AG04449 (cell line): ENCODE measurements around the gene TRIOBP.
"Not testable (repeated sequence)": the region's sequence is repeated elsewhere in the genome, so short reads cannot be mapped to it uniquely, and the experiment has no call there.

Experiments
- CTCF ChIA-PET: fragments of 350-600 bp; formaldehyde crosslinking; extraction: SDS; loops from one replicate; lab custom pipeline; 2021; ENCODE audit warnings: antibody characterized with exemption; lab: Yijun Ruan, JAX
- POLR2A ChIA-PET: fragments of 400-600, 350-600 bp; formaldehyde crosslinking; extraction: SDS; loops from one replicate; lab custom pipeline; 2020; ENCODE audit warnings: antibody characterized with exemption, inconsistent platforms; lab: Yijun Ruan, JAX
- DNase-seq: peaks from one replicate; pipeline ENCODE4 v3.0.0-alpha.2; 2010; ENCODE audit warnings: low read depth, low spot score
- H3K4me3 ChIP-seq: 2 replicates; pipeline ENCODE4 v1.5.1; 2011; ENCODE audit warnings: low read depth, mild to moderate bottlenecking, control low read depth, low read length
- TF ChIP-seq, protein P1 (sequence below): IDR thresholded peaks from one replicate; pipeline ENCODE4 v1.5.1; 2011; ENCODE audit warnings: mild to moderate bottlenecking, moderate library complexity, low read length, control low read depth, inconsistent platforms; ENCODE audit not compliant: insufficient read depth; ENCODE audit errors: missing control alignments

Gene TRIOBP

DNA sequence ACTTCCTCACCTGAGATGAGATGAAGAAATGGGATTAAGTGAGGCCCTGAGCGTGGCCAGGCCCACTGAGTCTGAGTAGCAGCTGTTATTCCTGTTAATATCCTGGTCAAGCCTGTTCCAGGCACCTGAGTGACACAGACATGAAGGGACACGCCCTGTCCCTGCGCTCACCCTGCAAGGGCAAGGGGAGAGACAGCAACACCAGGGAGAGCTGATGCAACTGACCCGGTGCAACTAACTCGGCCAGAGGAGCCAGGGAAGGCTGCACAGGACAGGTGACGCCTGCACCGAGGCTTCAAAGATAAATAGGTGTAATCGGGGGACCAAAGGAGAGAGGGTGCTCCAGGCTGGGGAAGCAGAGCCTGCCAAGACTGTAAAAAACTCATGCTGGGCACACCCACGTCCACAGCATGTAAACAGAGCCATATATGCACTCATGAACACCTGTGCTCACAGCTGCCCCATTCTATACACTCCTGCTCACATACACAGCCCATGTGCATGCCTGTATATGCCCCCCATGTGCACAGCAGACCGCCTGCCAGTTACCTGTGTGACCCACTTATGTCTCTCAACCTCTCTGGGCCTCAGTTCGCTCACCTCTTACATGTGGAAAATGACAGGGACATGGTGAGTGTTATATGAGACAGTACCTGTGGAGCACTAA is 88.1 kb downstream of the TRIOBP start:
- ChIA-PET POLR2A (interaction anchor here (0.6 kb wide), 1 partner anchor 34 kb away, joined by 3 read pairs; no protein-coding TSS in a partner anchor), CTCF (interaction anchor here (1.2 kb wide), 1 partner anchor 9 kb away, joined by 3 read pairs; no protein-coding TSS in a partner anchor)
- TF ChIP-seq, protein P1, sequence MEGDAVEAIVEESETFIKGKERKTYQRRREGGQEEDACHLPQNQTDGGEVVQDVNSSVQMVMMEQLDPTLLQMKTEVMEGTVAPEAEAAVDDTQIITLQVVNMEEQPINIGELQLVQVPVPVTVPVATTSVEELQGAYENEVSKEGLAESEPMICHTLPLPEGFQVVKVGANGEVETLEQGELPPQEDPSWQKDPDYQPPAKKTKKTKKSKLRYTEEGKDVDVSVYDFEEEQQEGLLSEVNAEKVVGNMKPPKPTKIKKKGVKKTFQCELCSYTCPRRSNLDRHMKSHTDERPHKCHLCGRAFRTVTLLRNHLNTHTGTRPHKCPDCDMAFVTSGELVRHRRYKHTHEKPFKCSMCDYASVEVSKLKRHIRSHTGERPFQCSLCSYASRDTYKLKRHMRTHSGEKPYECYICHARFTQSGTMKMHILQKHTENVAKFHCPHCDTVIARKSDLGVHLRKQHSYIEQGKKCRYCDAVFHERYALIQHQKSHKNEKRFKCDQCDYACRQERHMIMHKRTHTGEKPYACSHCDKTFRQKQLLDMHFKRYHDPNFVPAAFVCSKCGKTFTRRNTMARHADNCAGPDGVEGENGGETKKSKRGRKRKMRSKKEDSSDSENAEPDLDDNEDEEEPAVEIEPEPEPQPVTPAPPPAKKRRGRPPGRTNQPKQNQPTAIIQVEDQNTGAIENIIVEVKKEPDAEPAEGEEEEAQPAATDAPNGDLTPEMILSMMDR = no peak
- H3K4me3 ChIP-seq = no peak overlapping the region
- DNase-seq = no peak

DNA sequence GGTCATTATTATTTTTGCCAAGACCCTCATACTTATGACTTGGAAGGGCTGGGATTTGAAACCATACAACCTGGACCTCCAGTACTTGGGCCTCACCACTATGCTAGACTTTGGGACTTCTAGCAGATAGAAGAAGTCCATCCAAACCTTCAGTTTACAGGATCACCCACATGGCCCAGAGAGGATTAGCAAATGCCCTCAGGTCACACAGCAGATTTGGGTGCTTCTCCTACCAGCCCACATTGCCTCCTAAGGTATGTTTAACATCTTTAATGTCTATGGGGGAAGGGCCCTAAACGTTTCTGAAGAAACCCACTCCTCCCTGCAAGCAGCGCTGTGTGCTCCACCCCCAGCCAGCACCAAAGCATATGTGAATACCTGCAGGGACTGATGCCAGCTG is 93.4 kb downstream of the TRIOBP start:
- no peak overlapping the region for H3K4me3 ChIP-seq
- POLR2A ChIA-PET = no interaction called here
- CTCF ChIA-PET = interaction anchor here (9.0 kb wide), 1 partner anchor 147 kb away, joined by 131 read pairs; no protein-coding TSS in a partner anchor
- no peak for DNase-seq
- TF ChIP-seq, protein P1 = no peak

DNA sequence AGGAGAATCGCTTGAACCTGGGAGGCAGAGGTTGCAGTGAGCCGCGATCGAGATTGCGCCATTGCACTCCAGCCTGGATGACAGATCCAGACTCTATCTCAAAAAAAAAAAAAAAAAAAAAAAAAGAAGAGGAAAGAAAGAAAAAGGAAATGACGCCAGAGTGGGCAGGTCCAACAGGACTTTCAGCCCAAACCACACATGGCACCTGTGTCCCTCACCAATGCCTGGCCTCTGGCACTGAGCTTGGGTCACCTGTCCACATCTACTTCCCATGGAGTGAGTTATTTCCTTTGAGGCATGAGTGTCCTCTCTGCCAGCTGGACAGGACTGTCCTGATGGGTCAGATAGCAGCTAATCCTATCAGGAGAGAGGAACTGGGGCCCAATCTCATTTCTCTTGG is 95.6 kb downstream of the TRIOBP start:
- ChIA-PET CTCF (interaction anchor here (0.8 to 9.0 kb wide), 23 partner anchors 9 to 187 kb away, joined by 3 to 131 read pairs (median 6); partner anchors contain the start of genes GGA1 and NOL12), POLR2A (interaction anchor here (1.9 kb wide), 1 partner anchor 9 kb away, joined by 4 read pairs; no protein-coding TSS in a partner anchor)
- TF ChIP-seq, protein P1 = no peak
- no peak overlapping the region for H3K4me3 ChIP-seq
- DNase-seq = no peak

DNA sequence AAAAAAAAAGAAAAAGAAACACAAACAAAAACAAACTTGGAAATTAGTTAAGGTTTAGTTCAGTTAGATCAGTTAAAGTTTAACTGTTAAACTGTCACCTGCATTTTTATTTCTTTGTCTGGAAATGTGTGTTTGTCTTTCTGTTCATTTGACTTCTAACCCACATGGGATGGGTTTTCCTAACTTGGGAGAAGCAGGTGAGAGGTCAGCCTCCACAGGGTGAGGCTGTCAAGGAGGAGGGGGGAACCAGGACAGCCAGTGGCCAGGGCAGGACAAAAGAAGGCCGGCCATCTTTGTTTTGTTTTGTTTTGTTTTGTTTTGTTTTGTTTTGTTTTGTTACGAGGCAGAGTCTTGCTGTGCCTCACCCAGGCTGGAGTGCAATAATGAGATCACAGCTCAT is 97.5 kb downstream of the TRIOBP start:
- ChIA-PET POLR2A (interaction anchor here (1.0 kb wide), 1 partner anchor 11 kb away, joined by 4 read pairs; a partner anchor contains a TSS), CTCF (interaction anchor here (0.9 to 9.0 kb wide), 3 partner anchors 144 to 187 kb away, joined by 3 to 131 read pairs (median 16); partner anchors contain the start of gene GGA1)
- DNase-seq = no peak
- TF ChIP-seq, protein P1 = no peak
- no peak overlapping the region for H3K4me3 ChIP-seq

DNA sequence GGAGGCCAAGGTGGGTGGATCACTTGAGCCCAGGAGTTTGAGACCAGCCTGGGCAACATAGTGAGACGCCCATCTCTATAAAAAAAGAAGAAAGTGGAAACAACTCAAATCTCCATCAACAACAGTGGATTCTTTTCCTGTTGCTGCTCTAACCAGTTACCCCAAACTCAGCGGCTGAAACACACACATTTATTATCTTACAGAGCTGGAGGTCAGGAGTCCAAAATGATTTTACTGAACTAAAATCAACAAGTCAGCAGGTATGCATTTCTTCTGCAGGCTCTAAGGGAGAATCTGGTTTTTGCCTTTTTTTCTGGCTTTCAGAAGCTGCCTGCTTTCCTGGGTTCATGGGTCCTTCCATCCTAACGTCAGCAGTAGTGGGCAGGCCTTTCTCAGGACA is 99.2 kb downstream of the TRIOBP start:
- CTCF ChIA-PET = interaction anchor here (0.6 to 9.0 kb wide), 3 partner anchors 14 to 193 kb away, joined by 3 to 131 read pairs (median 10); no protein-coding TSS in a partner anchor
- POLR2A ChIA-PET = interaction anchor here (1.0 kb wide), 1 partner anchor 9 kb away, joined by 6 read pairs; a partner anchor contains a TSS
- no peak for DNase-seq
- H3K4me3 ChIP-seq = no peak overlapping the region
- TF ChIP-seq, protein P1 = no peak

DNA sequence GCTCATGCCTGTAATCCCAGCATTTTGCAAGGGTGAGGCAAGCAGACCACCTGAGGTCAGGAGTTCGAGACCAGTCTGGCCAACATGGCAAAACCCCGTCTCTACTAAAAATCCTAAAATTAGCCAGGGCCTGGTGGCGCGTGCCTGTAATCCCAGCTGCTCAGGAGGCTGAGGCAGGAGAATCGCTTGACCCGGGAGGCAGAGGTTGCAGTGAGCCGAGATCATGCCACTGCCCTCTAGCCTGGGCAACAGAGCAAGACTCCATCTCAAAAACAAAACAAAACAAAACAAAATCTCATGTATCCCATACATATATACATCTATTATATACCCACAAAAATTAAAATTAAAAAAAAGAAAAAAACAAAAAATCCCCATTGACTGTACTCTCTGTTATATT is 100.4 kb downstream of the TRIOBP start:
- POLR2A ChIA-PET, H3K4me3 ChIP-seq, DNase-seq: not testable (repeated sequence)
- CTCF ChIA-PET = interaction anchor here (2.6 kb wide), 1 partner anchor 15 kb away, joined by 10 read pairs; no protein-coding TSS in a partner anchor
